Ishikawa (cell line): ENCODE data around the gene SGMS1.

ENCODE experiments used
- CEBPB ChIP-seq: IDR thresholded peaks from 2 replicates; pipeline ENCODE4 v1.6.1; 2012
- EP300 ChIP-seq: IDR thresholded peaks from 2 replicates; pipeline ENCODE4 v1.6.1; 2012; ENCODE audit warnings: borderline replicate concordance
- NFIC ChIP-seq: IDR thresholded peaks from 2 replicates; pipeline ENCODE4 v1.6.1; 2012
- RAD21 ChIP-seq: IDR thresholded peaks from 2 replicates; pipeline ENCODE4 v1.6.1; 2012; ENCODE audit warnings: low read depth
- REST ChIP-seq: IDR thresholded peaks from 2 replicates; pipeline ENCODE4 v1.6.1; 2012; ENCODE audit warnings: low read depth, mild to moderate bottlenecking
- TAF1 ChIP-seq: IDR thresholded peaks from 2 replicates; pipeline ENCODE4 v1.6.1; 2012; ENCODE audit warnings: low read depth, mild to moderate bottlenecking
- TCF12 ChIP-seq: IDR thresholded peaks from 2 replicates; pipeline ENCODE4 v1.6.1; 2012; ENCODE audit warnings: low read depth
- TEAD4 ChIP-seq: IDR thresholded peaks from 2 replicates; pipeline ENCODE4 v1.6.1; 2012
- YY1 ChIP-seq: IDR thresholded peaks from 2 replicates; pipeline ENCODE4 v1.6.1; 2012; ENCODE audit warnings: low read depth
- ZBTB7A ChIP-seq: IDR thresholded peaks from 2 replicates; pipeline ENCODE4 v1.6.1; 2012; ENCODE audit warnings: low read depth
- TF ChIP-seq, protein P1 (sequence below): IDR thresholded peaks from 2 replicates; pipeline ENCODE4 v1.6.1; 2012
- TF ChIP-seq, protein P2 (sequence below): IDR thresholded peaks from 2 replicates; pipeline ENCODE4 v1.6.1; 2012

DNA sequence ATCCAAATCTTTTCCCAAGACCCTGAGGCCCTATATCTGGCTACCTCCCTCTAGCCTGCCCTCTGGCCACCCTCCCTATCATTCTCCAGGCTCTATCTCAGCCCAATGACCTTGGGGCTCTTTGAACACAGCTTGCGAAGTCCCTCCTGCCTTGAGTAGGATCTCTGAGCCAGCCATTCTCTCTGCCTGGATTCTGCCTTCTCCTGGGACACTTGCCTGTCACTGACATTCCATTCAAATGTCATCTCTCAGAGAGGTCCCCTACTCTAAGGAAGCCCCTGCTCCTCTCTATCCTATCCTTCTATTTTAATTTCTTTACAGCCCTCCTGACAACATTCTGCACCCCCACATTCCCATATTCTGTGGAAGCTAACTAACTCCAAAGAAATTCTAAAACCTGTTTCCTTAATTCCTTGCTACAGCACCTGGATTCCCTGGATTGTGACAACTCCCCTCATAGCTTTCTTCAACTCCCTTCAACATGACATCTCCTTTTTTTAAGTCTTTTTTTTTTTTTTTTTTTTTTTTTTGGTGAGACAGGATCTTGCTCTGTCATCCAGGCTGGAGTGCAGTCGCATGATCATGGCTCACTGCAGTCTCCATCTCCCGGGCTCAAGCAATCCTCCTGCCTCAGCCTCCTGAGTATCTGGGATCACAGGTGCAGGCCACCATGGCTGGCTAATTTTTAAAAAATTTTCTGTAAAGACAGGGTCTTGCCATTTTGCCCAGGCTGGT lies 291.5 kb downstream of the SGMS1 start:
- no peak for TF ChIP-seq EP300
- TF ChIP-seq NFIC = no peak
- TF ChIP-seq YY1 = no peak
- no peak for TF ChIP-seq RAD21
- TF ChIP-seq, protein P1, sequence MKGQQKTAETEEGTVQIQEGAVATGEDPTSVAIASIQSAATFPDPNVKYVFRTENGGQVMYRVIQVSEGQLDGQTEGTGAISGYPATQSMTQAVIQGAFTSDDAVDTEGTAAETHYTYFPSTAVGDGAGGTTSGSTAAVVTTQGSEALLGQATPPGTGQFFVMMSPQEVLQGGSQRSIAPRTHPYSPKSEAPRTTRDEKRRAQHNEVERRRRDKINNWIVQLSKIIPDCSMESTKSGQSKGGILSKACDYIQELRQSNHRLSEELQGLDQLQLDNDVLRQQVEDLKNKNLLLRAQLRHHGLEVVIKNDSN = no peak
- TF ChIP-seq CEBPB = no peak
- TF ChIP-seq, protein P2, sequence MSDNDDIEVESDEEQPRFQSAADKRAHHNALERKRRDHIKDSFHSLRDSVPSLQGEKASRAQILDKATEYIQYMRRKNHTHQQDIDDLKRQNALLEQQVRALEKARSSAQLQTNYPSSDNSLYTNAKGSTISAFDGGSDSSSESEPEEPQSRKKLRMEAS = no peak
- TF ChIP-seq REST = no peak
- no peak for TF ChIP-seq ZBTB7A
- no peak for TF ChIP-seq TEAD4
- no peak for TF ChIP-seq TAF1
- TF ChIP-seq TCF12 = no peak
